HepG2 (cell line): Measurements from ENCODE around the gene PRKD2. TPM values are rescaled to one million over a fixed set of nuclear protein-coding genes. Genes with fewer than 3 reads are reported as not detected.

ENCODE experiments used
- ATAC-seq: fragments of 200-7000 bp; cut with Tn5 transposase; 3 replicates; pipeline ENCODE4 v1.9.1; 2020; ENCODE audit warnings: mild to moderate bottlenecking, moderate library complexity
- BruUV-seq: library from RNA; stranded (reverse); fragments of 400-500 nt; replicated peaks from 2 replicates; lab custom pipeline; 2021; lab: Mats Ljungman, UMichigan
- CTCF ChIA-PET: fragments of 300-600 bp; formaldehyde crosslinking; extraction: SDS; loops from one replicate; lab custom pipeline; 2021; ENCODE audit warnings: low total read pairs, inconsistent platforms, low intra/inter-chr PET ratio; lab: Yijun Ruan, JAX
- POLR2A ChIA-PET: fragments of 350-600 bp; sonication (Branson Sonifier 250); formaldehyde crosslinking; loops from one replicate; lab custom pipeline; 2020; ENCODE audit warnings: antibody characterized with exemption, inconsistent platforms; lab: Yijun Ruan, JAX
- DNase-seq: peaks from one replicate; pipeline ENCODE4 v3.0.0-alpha.2; 2015; ENCODE audit warnings: low spot score
- FAIRE-seq: peaks from 3 replicates; lab custom pipeline; 2011; peaks lifted over from hg19 to GRCh38; lab: Jason Lieb, UNC
- H2AFZ ChIP-seq: one replicate; pipeline ENCODE4 v1.6.1; 2011; ENCODE audit warnings: low read length, inconsistent platforms
- H3K27ac ChIP-seq: fragments of 300-600 bp; 3 replicates; pipeline ENCODE4 v1.8.0; 2011; ENCODE audit warnings: mixed run types, mild to moderate bottlenecking, mixed read lengths, low read length, inconsistent platforms; ENCODE audit not compliant: insufficient read depth; ENCODE audit errors: extremely low read length
- H3K27me3 ChIP-seq, 2 experiments: fragments of 200-600 bp in 1 of 2; 2 replicates in 1 of 2; 3 replicates in 1 of 2; pipeline versions ENCODE4 v1.6.0 to v1.8.0; 2011; ENCODE audit warnings: low read length in 2 of 2, mild to moderate bottlenecking in 2 of 2, moderate library complexity in 2 of 2, inconsistent platforms in 1 of 2; ENCODE audit not compliant: insufficient read depth in 2 of 2, control insufficient read depth in 1 of 2
- H3K36me3 ChIP-seq, 2 experiments: fragments of 200-600 bp in 1 of 2; replicated peaks in 1 of 2; 2 replicates in 1 of 2; 3 replicates in 1 of 2; pipeline versions ENCODE4 v1.5.1 to v1.8.0; 2011; ENCODE audit warnings: low read length in 2 of 2, inconsistent platforms in 1 of 2; ENCODE audit not compliant: insufficient read depth in 2 of 2, control insufficient read depth in 1 of 2
- H3K4me1 ChIP-seq: 2 replicates; pipeline ENCODE4 v1.5.1; 2012; ENCODE audit warnings: low read length, inconsistent platforms; ENCODE audit not compliant: insufficient read depth
- H3K4me2 ChIP-seq: 2 replicates; pipeline ENCODE4 v1.6.0; 2011; ENCODE audit warnings: low read depth, low read length, inconsistent platforms
- H3K4me3 ChIP-seq, 3 experiments: fragments of 200-600 bp in 1 of 3; sonication (generic), shearing (Covaris generic) in 1 of 3; replicated peaks in 1 of 3; 2 replicates each; pipeline ENCODE4 v1.5.1; 2011 to 2016; ENCODE audit warnings: low read length in 3 of 3, inconsistent platforms in 2 of 3, low read depth in 2 of 3, mild to moderate bottlenecking in 2 of 3, control low read depth in 1 of 3, mixed read lengths in 1 of 3; ENCODE audit not compliant: insufficient read depth in 1 of 3
- H3K79me2 ChIP-seq: one replicate; pipeline ENCODE4 v1.6.1; 2011; ENCODE audit warnings: low read length, inconsistent platforms; ENCODE audit not compliant: insufficient read depth
- H3K9ac ChIP-seq: 2 replicates; pipeline ENCODE4 v1.6.0; 2011; ENCODE audit warnings: mild to moderate bottlenecking, low read depth, low read length, inconsistent platforms; ENCODE audit not compliant: insufficient read depth
- H3K9me3 ChIP-seq: 2 replicates; pipeline ENCODE4 v1.5.1; 2012; ENCODE audit warnings: mild to moderate bottlenecking, low read length
- H4K20me1 ChIP-seq: 2 replicates; pipeline ENCODE4 v1.6.0; 2011; ENCODE audit warnings: inconsistent platforms, mild to moderate bottlenecking, low read length, moderate library complexity; ENCODE audit not compliant: insufficient read depth
- ELK4 ChIP-seq: sonication (generic); formaldehyde crosslinking; IDR thresholded peaks from 2 replicates; pipeline ENCODE4 v1.9.0; 2021; ENCODE audit warnings: missing genetic modification reagents, borderline replicate concordance
- MED1 ChIP-seq: sonication (generic); formaldehyde crosslinking; IDR thresholded peaks from 2 replicates; pipeline ENCODE4 v1.4.0; 2020; ENCODE audit warnings: missing genetic modification reagents
- MEIS2 ChIP-seq: sonication (generic); formaldehyde crosslinking; IDR thresholded peaks from 2 replicates; pipeline ENCODE4 v1.9.0; 2021; ENCODE audit warnings: mild to moderate bottlenecking, missing genetic modification reagents
- MTF1 ChIP-seq: sonication (generic); formaldehyde crosslinking; IDR thresholded peaks from 2 replicates; pipeline ENCODE4 v1.5.0; 2020; ENCODE audit warnings: missing genetic modification reagents
- SALL1 ChIP-seq: sonication (generic); formaldehyde crosslinking; IDR thresholded peaks from 2 replicates; pipeline ENCODE4 v1.8.0; 2022; ENCODE audit warnings: mild to moderate bottlenecking, missing genetic modification reagents
- ZFYVE20 ChIP-seq: sonication (generic); formaldehyde crosslinking; IDR thresholded peaks from 2 replicates; pipeline ENCODE4 v1.8.0; 2023; ENCODE audit warnings: low read depth, mild to moderate bottlenecking, moderate library complexity, missing genetic modification reagents, borderline replicate concordance
- ZNF232 ChIP-seq: sonication (generic); formaldehyde crosslinking; IDR thresholded peaks from 2 replicates; pipeline ENCODE4 v1.4.0; 2020; ENCODE audit warnings: missing genetic modification reagents, borderline replicate concordance
- ZNF484 ChIP-seq: sonication (generic); formaldehyde crosslinking; IDR thresholded peaks from 2 replicates; pipeline ENCODE4 v1.5.1; 2020; ENCODE audit warnings: mild to moderate bottlenecking, low read depth, missing genetic modification reagents, borderline replicate concordance
- ZNF605 ChIP-seq: sonication (generic); formaldehyde crosslinking; IDR thresholded peaks from 2 replicates; pipeline ENCODE4 v1.8.0; 2022; ENCODE audit warnings: mild to moderate bottlenecking, missing genetic modification reagents
- ZNF800 ChIP-seq: sonication (generic); formaldehyde crosslinking; IDR thresholded peaks from 2 replicates; pipeline ENCODE4 v1.4.0; 2020; ENCODE audit warnings: missing genetic modification reagents
- WGBS: methylation state at CpG from one replicate; pipeline ENCODE4 v1.1.6; 2017; ENCODE audit warnings: low lambda C conversion rate; 5-methylcytosine and 5-hydroxymethylcytosine counted together
- in situ Hi-C: cut with HindIII; loops from 2 replicates; pipeline ENCODE4 v1.10.0; 2017; ENCODE audit warnings: low pct_unique_long_range_greater_than_20kb; ENCODE audit not compliant: extremely low pct_ligation_motif_present
- intact Hi-C: fragments of 100-400 bp; cut with micrococcal nuclease; formaldehyde crosslinking; loops from one replicate; pipeline ENCODE4 v1.10.0; 2022; ENCODE audit not compliant: unreplicated experiment
- polyA plus RNA-seq, 8 experiments: library from polyadenylated mRNA; depleted of rRNA in 3 of 8; stranded (reverse) in 7 of 8; unstranded in 1 of 8; fragments of >200 nt; fragmentation: Illumina TruSeq in 4 of 8; extraction: Trizol in 4 of 8; gene quantifications; 2 replicates each; pipeline versions ENCODE4 v1.2.1 to v1.2.3, GENCODE V29; 2011 to 2016; ENCODE audit warnings: low read depth in 4 of 8, missing spikeins in 1 of 8, mixed read lengths in 1 of 8; ENCODE audit not compliant: insufficient read depth in 1 of 8
- total RNA-seq, 5 experiments: library from RNA; depleted of rRNA; stranded (reverse); fragments of >200 nt; fragmentation: Illumina TruSeq; extraction: Trizol; gene quantifications; 2 replicates each; pipeline ENCODE4 v1.2.3, GENCODE V29; 2016; ENCODE audit warnings: low read depth in 1 of 5

The PRKD2 gene
- total and polyA plus RNA-seq, 2 of the 13 experiments (the other 11 are each of a cell fraction or from before 2014, with no cell fraction given): 6.7 to 7.3 TPM

GRCh38 chr19:46661735-46662592 lies 55.0 kb downstream of the PRKD2 start (continued):
- TF ChIP-seq MEIS2 (CRISPR knock-in tag): peak; percentile 24; the same call in 1 of the 2 replicates
- TF ChIP-seq SALL1 (CRISPR knock-in tag): peak; percentile 22; the same call in 1 of the 2 replicates
- TF ChIP-seq ZNF800 (CRISPR knock-in tag): no peak
- peak; percentile 33; the same call in 1 of the 2 replicates for TF ChIP-seq MED1 (CRISPR knock-in tag)

- in situ Hi-C loops: loop anchor here (10.0 kb wide), 1 partner anchor 46 kb away; no protein-coding TSS in a partner anchor
- Histone ChIP-seq H2AFZ (no peak within 1 kb of the TSS), H3K9me3 (no peaks in the 10 kb centered on the region), H3K4me3 (peak within 1 kb of the TSS; percentile 52 to 64 (median 54)), H3K27me3 (peaks cover 4 to 23% of the 10 kb centered on the region in 2 experiments; a peak in 3 of 5 replicates), H3K9ac (no peak within 1 kb of the TSS), H3K79me2 (no peaks in the 10 kb centered on the region), H3K27ac (no peak within 1 kb of the TSS), H3K4me1 (peaks cover 37% of the 10 kb centered on the region), H4K20me1 (peaks cover 5% of the 10 kb centered on the region; the same call in 1 of the 2 replicates), H3K36me3 (no peaks in the 10 kb centered on the region), H3K4me2 (peak within 1 kb of the TSS; percentile 86)
- WGBS: 7% methylated on average over 17 of the region's 61 CpGs
- peak; percentile 93 for FAIRE-seq
- DNase-seq: peak; percentile 98
- peak; percentile 95 for ATAC-seq
- ChIA-PET CTCF (interaction anchor here (1.5 to 2.2 kb wide), 4 partner anchors 36 to 132 kb away, joined by 4 to 34 read pairs (median 18); partner anchors contain the start of gene PTGIR), POLR2A (interaction anchor here (0.6 to 2.1 kb wide), 10 partner anchors 12 to 666 kb away, joined by 3 to 16 read pairs (median 6); partner anchors contain the start of genes CALM3 and CCDC61)
- BruUV-seq: no TSS peak
- intact Hi-C loops: no loop called here
- TF ChIP-seq ELK4 (CRISPR knock-in tag) (no peak), MTF1 (CRISPR knock-in tag) (no peak), ZNF605 (CRISPR knock-in tag) (no peak), ZFYVE20 (no peak), ZNF484 (CRISPR knock-in tag) (no peak), ZNF232 (CRISPR knock-in tag) (no peak)
Measured at GRCh38 chr19:46661020-46661731, 55.7 kb downstream of the PRKD2 start, which contains the start of gene DACT3. DACT3 (minus strand) TSS chr19:46661182; CDS start chr19:46661064, 118 bp downstream.
